Loucy (cell line): ENCODE results near the gene EPHA2.

ENCODE experiments used
- EZH2phosphoT487 ChIP-seq: fragments of 200-600 bp; IDR thresholded peaks from 2 replicates; pipeline ENCODE4 v1.6.1; 2018; ENCODE audit warnings: antibody characterized with exemption, mild to moderate bottlenecking, moderate library complexity, borderline replicate concordance
- TF ChIP-seq, protein P1 (sequence below): fragments of 200-600 bp; sonication (generic); conservative IDR thresholded peaks from 2 replicates; pipeline ENCODE4 v1.5.1; 2014; ENCODE audit warnings: mild to moderate bottlenecking, antibody characterized with exemption, low read length

DNA sequence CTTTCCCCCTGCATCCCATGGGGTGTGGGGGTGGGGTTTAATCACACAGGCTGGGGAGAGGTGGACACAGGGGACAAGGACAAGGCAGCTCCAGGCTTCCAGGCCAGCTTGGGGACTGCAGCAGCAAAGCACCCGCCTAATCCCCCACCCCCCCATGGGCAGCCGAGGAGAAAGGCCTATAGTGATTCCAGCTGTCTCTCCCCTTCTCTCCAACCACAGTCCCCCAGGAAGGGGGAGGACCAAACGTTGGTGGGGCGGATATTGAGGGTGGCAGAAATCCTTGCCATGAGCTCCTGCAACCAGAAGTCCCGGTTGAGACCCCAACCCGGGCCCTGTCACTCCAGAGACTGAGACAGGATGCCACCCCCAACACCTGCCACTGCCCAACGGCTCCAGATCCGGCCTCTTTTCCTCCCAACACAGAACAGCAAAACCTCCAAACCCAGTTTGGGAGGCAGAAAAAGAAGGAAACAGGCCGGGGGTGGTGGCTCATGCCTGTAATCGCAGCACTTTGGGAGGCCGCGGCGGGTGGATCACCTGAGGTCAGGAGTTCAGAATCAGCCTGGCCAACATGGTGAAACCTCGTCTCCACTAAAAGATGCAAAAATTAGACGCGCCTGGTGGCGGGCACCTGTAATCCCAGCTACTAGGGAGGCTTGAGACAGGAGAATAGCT, 1.7 kb downstream of the EPHA2 start:
- TF ChIP-seq, protein P1, sequence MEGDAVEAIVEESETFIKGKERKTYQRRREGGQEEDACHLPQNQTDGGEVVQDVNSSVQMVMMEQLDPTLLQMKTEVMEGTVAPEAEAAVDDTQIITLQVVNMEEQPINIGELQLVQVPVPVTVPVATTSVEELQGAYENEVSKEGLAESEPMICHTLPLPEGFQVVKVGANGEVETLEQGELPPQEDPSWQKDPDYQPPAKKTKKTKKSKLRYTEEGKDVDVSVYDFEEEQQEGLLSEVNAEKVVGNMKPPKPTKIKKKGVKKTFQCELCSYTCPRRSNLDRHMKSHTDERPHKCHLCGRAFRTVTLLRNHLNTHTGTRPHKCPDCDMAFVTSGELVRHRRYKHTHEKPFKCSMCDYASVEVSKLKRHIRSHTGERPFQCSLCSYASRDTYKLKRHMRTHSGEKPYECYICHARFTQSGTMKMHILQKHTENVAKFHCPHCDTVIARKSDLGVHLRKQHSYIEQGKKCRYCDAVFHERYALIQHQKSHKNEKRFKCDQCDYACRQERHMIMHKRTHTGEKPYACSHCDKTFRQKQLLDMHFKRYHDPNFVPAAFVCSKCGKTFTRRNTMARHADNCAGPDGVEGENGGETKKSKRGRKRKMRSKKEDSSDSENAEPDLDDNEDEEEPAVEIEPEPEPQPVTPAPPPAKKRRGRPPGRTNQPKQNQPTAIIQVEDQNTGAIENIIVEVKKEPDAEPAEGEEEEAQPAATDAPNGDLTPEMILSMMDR = no peak
- TF ChIP-seq EZH2phosphoT487 = no peak
